A549 (cell line): ENCODE results near the gene LYST.

Experiments
- CEBPB ChIP-seq, 2 experiments: fragments of >200 bp in 1 of 2; sonication (Bioruptor Twin) in 1 of 2; formaldehyde crosslinking in 1 of 2; IDR thresholded peaks; 2 replicates each; pipeline ENCODE4 v1.6.1; 2012 to 2016
- CTCF ChIP-seq: fragments of >200 bp; sonication (Bioruptor Twin); formaldehyde crosslinking; IDR thresholded peaks from 3 replicates; pipeline ENCODE4 v1.5.1; 2016
- EHMT2 ChIP-seq: fragments of 200-600 bp; sonication (generic); IDR thresholded peaks from 2 replicates; pipeline ENCODE4 v1.6.1; 2016; ENCODE audit warnings: antibody characterized with exemption, low read depth, mild to moderate bottlenecking, moderate library complexity
- EP300 ChIP-seq, 2 experiments: fragments of >200 bp; sonication (Bioruptor Twin); formaldehyde crosslinking; IDR thresholded peaks; 2 replicates in 1 of 2; 3 replicates in 1 of 2; pipeline ENCODE4 v1.6.1; 2016 to 2017
- KDM5A ChIP-seq: fragments of 200-600 bp; sonication (generic); IDR thresholded peaks from 2 replicates; pipeline ENCODE4 v1.6.1; 2016; ENCODE audit warnings: antibody characterized with exemption, mild to moderate bottlenecking
- POLR2A ChIP-seq: IDR thresholded peaks from 2 replicates; pipeline ENCODE4 v1.6.1; 2012; ENCODE audit warnings: mild to moderate bottlenecking, low read length
- RNF2 ChIP-seq: fragments of 200-600 bp; sonication (generic); IDR thresholded peaks from 2 replicates; pipeline ENCODE4 v1.6.1; 2016; ENCODE audit warnings: low read depth, mild to moderate bottlenecking, antibody characterized with exemption, moderate library complexity, borderline replicate concordance

DNA sequence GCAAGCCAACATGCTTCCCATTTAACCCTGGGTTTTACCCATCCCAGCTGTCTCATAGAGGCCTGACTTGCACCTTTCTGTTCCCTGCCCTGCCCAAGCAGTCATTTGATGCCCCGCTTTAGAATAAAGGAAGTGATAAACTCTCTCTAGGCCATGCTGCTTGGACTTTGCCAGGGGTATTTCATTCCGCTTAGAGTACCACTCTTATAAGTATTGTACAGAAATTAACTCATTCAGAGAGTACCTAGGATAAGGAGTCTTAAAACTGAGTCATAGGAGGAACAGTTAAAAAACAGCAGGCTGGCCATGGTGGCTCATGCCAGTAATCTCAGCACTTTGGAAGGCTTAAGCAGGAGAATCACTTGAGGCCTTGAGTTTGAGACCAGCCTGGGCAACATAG is 21.0 kb upstream of the LYST start:
- TF ChIP-seq CTCF (no peak), EP300 (IDR thresholded peaks at IDR 0.05) (no peak), CEBPB (IDR thresholded peaks at IDR 0.05) (no peak), POLR2A (no peak), KDM5A (no peak), RNF2 (no peak), EHMT2 (no peak)
